Activated T-helper 17 cell treated with anti-CD3 and anti-CD28 coated beads, Interleukin-2, amount 50 U/mL, for 72 hours (primary cell): ENCODE measurements around the gene GPHA2. TPM values are rescaled to one million over a fixed set of nuclear protein-coding genes. Genes with fewer than 3 reads are reported as not detected.
A peak's percentile ranks its signal among the peaks of the same experiment; 100 is the strongest.

Experiments used
- ATAC-seq: fragments of 150-1000 bp; cut with Tn5 transposase; replicated peaks from 2 replicates; pipeline ENCODE4 v1.10.0; 2021; ENCODE audit warnings: mild to moderate bottlenecking, moderate library complexity
- H3K27ac Mint-ChIP-seq: one replicate; pipeline ENCODE4 v1.8.0; 2022; ENCODE audit warnings: mixed read lengths
- H3K27me3 Mint-ChIP-seq: one replicate; pipeline ENCODE4 v1.8.0; 2022; ENCODE audit warnings: mixed read lengths
- H3K36me3 Mint-ChIP-seq: one replicate; pipeline ENCODE4 v1.8.0; 2022; ENCODE audit warnings: low read depth, mild to moderate bottlenecking, mixed read lengths
- H3K4me1 Mint-ChIP-seq: one replicate; pipeline ENCODE4 v1.8.0; 2022; ENCODE audit warnings: mixed read lengths
- H3K4me3 Mint-ChIP-seq: one replicate; pipeline ENCODE4 v1.8.0; 2022; ENCODE audit warnings: mild to moderate bottlenecking, mixed read lengths
- H3K9me3 Mint-ChIP-seq: one replicate; pipeline ENCODE4 v1.8.0; 2022; ENCODE audit warnings: mixed read lengths
- total RNA-seq, 2 donors: library from RNA; stranded (reverse); gene quantifications; one replicate each; pipeline ENCODE4 v1.2.3, GENCODE V29; 2022

Gene GPHA2
- total RNA-seq, 2 donors from 2014 or later, result 0.43 TPM; not detected in 1

DNA sequence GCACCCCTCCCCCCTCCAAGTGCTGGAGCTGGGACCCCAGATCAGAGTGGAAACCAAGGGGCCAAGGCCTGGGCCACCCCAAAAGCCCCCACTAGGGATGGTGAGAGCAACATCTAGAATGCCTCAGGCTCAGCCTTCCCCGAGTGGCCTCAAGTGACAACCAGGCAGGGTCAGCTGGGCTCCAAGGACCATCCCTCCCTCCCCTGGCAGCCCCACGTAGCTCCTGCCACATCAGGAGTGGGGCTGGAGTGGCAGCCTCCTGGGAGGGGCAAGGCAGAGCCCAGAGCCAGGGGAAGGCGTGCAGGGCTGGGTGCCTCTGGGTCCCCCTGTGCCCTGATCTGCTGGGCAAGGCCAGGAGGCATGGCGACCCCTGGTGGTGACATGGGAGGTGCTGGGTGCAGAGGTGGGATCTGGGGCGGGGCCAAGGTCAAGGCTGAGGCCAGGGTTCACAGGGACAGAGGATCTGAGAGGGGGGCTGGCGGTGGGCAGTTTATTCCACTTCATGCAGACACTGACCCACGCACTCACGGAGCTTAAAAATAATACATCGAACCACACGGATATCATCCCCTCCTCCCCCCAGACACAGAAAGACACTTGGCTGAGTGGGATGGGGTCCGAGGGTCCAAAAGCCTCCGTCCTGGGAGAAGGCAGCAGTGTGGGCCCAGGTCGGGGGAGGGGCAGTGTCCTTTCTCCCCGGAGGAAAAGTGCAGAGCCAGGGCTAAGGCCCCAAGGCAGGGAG, 41.5 kb downstream of the GPHA2 start:
- no peaks in the 10 kb centered on the region for H3K9me3 Mint-ChIP-seq
- peaks cover 14% of the 10 kb centered on the region for H3K36me3 Mint-ChIP-seq
- H3K27ac Mint-ChIP-seq, result no peak overlapping the region
- H3K27me3 Mint-ChIP-seq, result no peaks in the 10 kb centered on the region
- H3K4me1 Mint-ChIP-seq, result no peaks in the 10 kb centered on the region
- H3K4me3 Mint-ChIP-seq, result no peak overlapping the region
- peak; percentile 98 for ATAC-seq

DNA sequence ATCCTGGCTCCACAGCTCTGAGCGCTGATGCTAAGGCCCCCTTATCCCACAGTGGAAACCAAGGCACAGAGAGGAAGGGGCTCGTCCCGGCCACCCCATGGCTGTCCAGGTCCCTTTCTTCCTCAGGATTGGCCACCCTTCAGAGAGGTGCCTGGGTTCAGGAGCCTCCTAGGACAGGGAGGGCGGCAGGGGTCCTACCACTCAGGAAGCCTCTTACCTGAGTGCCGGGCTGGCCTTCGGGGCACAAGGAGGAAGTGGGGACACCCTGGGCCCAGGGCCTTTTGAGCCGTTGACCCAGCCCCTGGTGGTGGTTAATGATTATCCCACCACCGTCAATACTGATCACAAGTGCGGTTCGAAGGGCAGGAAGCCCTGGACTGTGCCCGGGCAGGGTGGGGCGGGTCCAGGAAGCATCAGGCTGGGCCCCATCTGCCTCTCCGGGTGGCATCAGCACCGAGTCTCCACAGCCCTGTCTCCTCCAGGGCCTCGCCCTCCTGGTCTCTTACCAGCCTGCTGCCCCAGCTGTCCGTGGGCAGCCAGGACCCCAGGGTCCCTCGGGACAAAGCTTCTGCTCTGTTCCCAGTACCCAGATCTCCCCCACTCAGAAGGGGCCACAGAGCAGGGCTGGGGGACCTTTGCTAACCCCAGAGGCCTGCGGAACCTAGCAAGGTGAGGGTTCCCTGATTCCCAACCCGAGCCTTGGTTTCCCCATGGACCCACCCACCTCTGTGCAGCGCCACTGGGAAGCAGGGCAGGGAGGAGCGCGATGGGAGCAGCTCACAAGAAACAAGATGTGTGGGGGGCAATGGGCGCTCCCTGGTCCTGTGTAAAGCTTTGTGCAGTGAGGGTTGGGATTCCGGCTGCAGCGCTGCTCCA, 42.3 kb downstream of the GPHA2 start:
- H3K27me3 Mint-ChIP-seq, result no peaks in the 10 kb centered on the region
- H3K4me3 Mint-ChIP-seq, result no peak overlapping the region
- H3K9me3 Mint-ChIP-seq, result no peaks in the 10 kb centered on the region
- no peak for ATAC-seq
- H3K4me1 Mint-ChIP-seq, result no peaks in the 10 kb centered on the region
- H3K36me3 Mint-ChIP-seq, result peaks cover 11% of the 10 kb centered on the region
- no peak overlapping the region for H3K27ac Mint-ChIP-seq

DNA sequence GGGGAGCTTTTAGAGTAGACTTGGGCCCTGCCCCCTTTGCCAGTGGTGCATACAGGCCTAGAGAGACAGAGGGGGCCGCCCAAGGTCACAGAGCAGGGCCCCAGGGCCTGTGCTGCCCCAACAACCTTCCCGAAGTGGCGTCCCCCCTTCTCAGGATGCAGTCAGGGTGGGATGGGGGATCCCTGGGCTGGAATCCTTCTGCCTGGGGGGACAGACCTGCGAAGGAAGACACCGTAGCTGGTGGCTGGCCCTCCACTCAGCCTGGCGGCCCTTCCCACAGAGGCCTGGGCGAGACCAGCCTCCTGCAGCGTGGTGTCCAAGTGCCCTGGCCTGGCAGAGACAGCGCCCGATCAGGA, 42.9 kb downstream of the GPHA2 start:
- H3K36me3 Mint-ChIP-seq, result peaks cover 10% of the 10 kb centered on the region
- no peak for ATAC-seq
- H3K4me1 Mint-ChIP-seq, result no peaks in the 10 kb centered on the region
- no peaks in the 10 kb centered on the region for H3K9me3 Mint-ChIP-seq
- H3K27me3 Mint-ChIP-seq, result no peaks in the 10 kb centered on the region
- H3K27ac Mint-ChIP-seq, result no peak overlapping the region
- H3K4me3 Mint-ChIP-seq, result no peak overlapping the region

DNA sequence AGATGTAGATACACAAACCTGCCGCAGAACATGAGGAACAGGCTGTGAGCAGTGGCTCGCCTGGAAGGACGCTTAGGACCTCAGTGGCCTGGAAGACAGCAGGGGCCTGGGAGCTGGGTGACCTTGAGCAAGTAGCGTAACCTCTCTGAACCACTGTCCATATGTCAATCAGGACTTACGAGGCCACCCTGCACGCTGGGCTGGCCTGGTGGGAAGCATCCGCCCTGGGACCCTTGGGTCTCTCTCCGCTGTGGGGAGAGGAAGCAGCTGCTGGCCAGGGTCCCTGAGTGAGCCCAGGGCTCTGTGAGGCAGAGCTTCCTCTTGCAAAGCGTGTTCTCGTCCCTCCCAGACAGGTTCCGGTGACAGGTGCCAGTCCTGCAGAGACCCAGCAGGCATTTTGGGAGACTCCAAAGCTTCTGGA, 43.3 kb downstream of the GPHA2 start:
- peaks cover 6% of the 10 kb centered on the region for H3K36me3 Mint-ChIP-seq
- no peak overlapping the region for H3K4me3 Mint-ChIP-seq
- no peaks in the 10 kb centered on the region for H3K9me3 Mint-ChIP-seq
- H3K27me3 Mint-ChIP-seq, result no peaks in the 10 kb centered on the region
- no peak for ATAC-seq
- H3K4me1 Mint-ChIP-seq, result peaks cover 2% of the 10 kb centered on the region
- H3K27ac Mint-ChIP-seq, result no peak overlapping the region

DNA sequence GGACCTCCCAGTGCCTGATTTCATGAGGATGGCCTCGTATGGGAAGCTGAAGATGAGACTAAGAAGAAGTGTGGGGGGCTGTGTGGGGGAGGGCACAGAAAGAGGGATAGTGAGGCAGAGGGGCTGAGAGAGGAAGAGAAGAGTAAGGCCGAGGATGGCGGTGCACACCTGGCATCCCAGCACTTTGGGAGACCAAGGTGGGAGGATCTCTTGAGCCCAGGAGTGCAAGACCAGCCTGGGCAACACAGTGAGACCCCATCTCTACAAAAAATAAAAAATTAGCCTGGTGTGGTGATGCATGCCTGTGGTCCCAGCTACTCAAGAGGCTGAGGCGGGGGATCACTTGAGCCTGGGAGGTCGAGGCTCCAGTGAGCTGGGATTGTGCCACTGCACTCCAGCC, 43.8 kb downstream of the GPHA2 start:
- H3K9me3 Mint-ChIP-seq, result no peaks in the 10 kb centered on the region
- H3K36me3 Mint-ChIP-seq, result peaks cover under 1% of the 10 kb centered on the region
- peaks cover 5% of the 10 kb centered on the region for H3K4me1 Mint-ChIP-seq
- ATAC-seq, result no peak
- no peaks in the 10 kb centered on the region for H3K27me3 Mint-ChIP-seq
- H3K27ac Mint-ChIP-seq, result no peak overlapping the region
- no peak overlapping the region for H3K4me3 Mint-ChIP-seq

DNA sequence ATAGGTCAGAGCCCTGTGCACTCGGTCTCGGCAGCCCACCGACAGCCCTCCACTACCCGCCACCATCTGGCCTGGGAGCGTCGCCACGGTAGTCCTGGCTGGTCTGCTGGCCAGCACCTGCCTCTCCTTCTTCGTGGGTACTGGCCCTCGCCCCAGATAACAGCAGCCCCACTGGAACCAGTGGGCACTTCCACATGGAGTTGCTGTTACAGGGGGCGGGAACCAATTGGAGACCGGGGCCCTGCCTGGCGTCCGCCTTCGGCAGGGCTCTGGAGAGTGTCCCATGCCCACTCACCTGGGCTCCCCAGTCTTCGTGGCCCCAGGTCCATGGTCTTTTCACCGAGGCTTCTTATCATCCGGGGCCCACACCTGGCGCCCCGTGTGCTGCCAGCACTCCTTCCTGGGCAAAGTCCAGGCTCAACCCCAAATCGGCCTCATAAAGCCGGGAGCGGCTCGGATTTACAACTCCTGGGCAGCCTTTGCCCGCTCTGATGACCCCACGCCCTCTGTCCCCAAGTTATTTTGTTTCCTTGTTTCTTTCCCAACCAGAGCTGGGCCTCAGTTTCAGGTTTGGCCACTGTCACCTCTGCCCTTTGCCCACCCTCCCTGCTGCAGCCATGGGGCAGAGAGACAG, 44.4 kb downstream of the GPHA2 start:
- no peaks in the 10 kb centered on the region for H3K36me3 Mint-ChIP-seq
- H3K27ac Mint-ChIP-seq, result no peak overlapping the region
- peaks cover 5% of the 10 kb centered on the region for H3K4me1 Mint-ChIP-seq
- ATAC-seq, result no peak
- H3K27me3 Mint-ChIP-seq, result no peaks in the 10 kb centered on the region
- no peaks in the 10 kb centered on the region for H3K9me3 Mint-ChIP-seq
- H3K4me3 Mint-ChIP-seq, result no peak overlapping the region

DNA sequence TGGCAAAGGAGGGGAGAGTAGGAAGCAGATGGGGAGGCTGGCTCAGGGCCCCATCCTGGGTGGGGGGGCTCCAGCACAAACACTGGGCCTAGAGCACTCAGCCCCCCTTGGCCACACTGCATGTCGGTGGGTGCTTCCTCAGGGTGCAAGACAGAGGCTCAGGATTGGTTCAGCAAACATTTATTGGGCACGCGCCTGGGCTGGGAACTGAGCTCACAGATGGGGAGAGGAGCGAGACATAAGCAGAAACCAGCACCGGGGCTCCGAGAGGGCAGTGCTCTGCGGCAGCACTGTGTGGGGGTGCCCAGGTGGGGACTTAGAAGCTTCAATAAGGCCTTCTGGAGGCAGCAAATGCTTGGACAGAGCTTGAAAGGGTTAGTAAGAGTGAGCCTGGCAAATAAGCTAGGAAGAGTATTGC, 45.2 kb downstream of the GPHA2 start:
- H3K36me3 Mint-ChIP-seq, result no peaks in the 10 kb centered on the region
- H3K9me3 Mint-ChIP-seq, result no peaks in the 10 kb centered on the region
- H3K4me3 Mint-ChIP-seq, result no peak overlapping the region
- H3K27me3 Mint-ChIP-seq, result no peaks in the 10 kb centered on the region
- no peak overlapping the region for H3K27ac Mint-ChIP-seq
- no peak for ATAC-seq
- peaks cover 13% of the 10 kb centered on the region for H3K4me1 Mint-ChIP-seq

DNA sequence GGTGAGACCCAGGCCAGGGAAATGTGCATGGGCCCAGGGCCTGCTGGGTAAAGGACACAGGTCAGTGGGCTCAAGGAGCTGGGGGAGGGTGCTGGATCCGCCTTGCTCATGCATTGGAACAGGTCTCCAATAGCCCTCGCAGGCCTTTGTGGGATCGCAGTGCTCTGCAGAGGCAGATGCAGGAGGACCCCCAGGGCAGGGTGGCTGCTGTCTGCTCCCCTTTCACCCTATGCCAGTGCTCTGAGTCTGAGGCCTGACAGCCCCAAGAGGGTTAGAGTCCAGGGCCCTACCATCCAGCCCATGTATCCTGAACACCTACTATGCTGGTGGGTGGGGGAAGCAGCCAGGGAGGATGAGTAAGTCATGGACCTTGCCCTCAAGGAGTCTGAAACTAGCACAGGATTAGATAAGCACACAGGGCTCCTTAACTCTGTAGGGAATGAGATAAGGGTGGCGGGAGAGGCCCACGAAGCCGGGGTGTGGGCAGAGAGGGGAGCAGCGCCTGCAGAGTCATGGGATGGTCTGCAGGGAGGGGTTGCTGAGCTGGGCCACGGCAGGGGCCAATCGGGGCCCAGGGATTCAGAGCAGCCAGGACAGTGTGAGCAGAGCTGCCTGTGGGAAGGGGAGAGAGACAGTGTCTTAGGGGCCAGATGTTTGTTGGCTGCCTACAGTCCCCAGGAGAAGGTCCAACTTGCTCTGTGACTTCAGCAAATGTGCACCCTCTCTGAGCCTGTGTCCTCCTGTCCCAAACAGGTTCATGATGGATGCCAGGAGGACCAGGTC, 46.8 kb downstream of the GPHA2 start:
- H3K4me1 Mint-ChIP-seq, result peaks cover 18% of the 10 kb centered on the region
- no peaks in the 10 kb centered on the region for H3K27me3 Mint-ChIP-seq
- ATAC-seq, result peak; percentile 12
- H3K4me3 Mint-ChIP-seq, result no peak overlapping the region
- H3K36me3 Mint-ChIP-seq, result no peaks in the 10 kb centered on the region
- H3K9me3 Mint-ChIP-seq, result no peaks in the 10 kb centered on the region
- H3K27ac Mint-ChIP-seq, result no peak overlapping the region

DNA sequence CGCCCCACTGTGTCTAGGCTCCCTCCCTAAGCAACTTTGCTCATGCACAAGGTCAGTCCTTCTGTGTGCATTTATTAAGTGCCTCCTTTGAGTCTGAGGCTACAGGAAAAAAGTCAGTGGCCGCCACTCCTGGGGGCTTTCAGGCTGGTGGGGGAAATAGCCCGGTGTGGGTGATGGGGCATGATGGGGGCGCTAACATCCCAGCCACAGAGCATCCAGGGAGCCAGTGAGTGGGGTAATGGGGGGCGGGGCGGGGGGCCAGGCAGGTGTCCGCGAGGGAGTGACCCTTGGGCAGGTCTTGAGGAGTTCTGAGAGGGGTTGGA, 47.3 kb downstream of the GPHA2 start:
- no peaks in the 10 kb centered on the region for H3K36me3 Mint-ChIP-seq
- peak overlapping the region; percentile 71 for H3K27ac Mint-ChIP-seq
- ATAC-seq, result no peak
- H3K9me3 Mint-ChIP-seq, result no peaks in the 10 kb centered on the region
- H3K4me1 Mint-ChIP-seq, result peaks cover 18% of the 10 kb centered on the region
- peak overlapping the region; percentile 74 for H3K4me3 Mint-ChIP-seq
- no peaks in the 10 kb centered on the region for H3K27me3 Mint-ChIP-seq

DNA sequence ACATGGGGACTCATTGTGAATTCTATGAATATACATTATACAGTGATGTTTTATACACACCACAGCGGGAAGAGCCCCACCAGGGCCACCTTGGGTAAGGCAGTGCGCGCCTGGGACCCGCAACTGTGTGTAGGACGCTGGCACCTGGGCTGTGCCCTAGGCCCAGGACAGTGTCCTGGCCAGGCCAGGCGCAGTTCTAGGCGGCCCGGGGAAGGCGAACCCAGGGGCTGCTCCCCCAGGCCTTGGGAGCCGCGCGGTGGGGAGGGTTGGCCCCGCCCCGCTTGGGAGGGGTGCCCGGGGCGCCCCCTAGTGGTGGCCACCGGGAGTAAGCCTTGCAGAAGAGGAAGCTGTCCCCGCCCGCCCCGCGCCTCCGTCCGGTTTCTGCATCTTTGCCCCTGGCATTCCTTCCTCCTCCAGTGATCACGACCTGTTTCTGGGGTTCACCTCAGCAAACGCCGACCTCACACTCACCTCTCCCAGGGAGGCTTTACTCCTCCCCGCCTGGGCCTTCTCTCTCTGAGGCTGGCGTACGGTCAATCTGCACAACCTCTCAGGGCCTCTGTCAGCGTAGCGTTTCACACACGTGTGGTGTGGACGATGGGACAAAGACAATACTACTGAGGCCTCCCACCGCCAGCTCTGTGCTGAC, 47.8 kb downstream of the GPHA2 start:
- peak; percentile 85 for ATAC-seq
- H3K36me3 Mint-ChIP-seq, result no peaks in the 10 kb centered on the region
- H3K27me3 Mint-ChIP-seq, result no peaks in the 10 kb centered on the region
- peak overlapping the region; percentile 74 for H3K4me3 Mint-ChIP-seq
- peaks cover 18% of the 10 kb centered on the region for H3K4me1 Mint-ChIP-seq
- H3K9me3 Mint-ChIP-seq, result no peaks in the 10 kb centered on the region
- H3K27ac Mint-ChIP-seq, result peak overlapping the region; percentile 71

DNA sequence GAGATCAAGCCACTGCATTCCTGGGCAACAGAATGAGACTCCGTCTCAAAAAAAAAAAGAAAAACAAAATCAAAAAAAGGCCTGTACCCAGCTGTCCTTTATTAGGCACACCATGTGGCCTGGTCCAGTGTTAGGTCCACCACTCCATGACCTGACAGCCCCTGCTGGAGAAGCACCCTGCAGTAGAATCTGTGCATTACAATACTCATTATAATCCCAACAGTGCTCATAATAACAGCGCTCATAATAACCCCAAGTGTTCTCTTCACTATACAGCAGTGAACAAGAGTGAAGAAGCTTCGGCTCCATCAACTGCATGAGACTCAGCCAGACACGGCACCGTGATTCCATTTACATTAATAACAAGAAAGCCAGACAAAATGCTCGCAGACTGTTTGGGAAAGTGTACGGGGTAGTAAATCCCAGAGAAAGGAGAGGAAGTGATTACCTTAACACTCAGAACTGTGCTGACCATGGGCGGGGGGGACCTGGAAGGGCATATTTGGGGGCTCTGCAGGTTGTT, 48.4 kb downstream of the GPHA2 start:
- H3K27me3 Mint-ChIP-seq, result no peaks in the 10 kb centered on the region
- H3K4me1 Mint-ChIP-seq, result peaks cover 18% of the 10 kb centered on the region
- no peaks in the 10 kb centered on the region for H3K36me3 Mint-ChIP-seq
- H3K4me3 Mint-ChIP-seq, result peak overlapping the region; percentile 74
- H3K27ac Mint-ChIP-seq, result peak overlapping the region; percentile 71
- no peaks in the 10 kb centered on the region for H3K9me3 Mint-ChIP-seq
- no peak for ATAC-seq

DNA sequence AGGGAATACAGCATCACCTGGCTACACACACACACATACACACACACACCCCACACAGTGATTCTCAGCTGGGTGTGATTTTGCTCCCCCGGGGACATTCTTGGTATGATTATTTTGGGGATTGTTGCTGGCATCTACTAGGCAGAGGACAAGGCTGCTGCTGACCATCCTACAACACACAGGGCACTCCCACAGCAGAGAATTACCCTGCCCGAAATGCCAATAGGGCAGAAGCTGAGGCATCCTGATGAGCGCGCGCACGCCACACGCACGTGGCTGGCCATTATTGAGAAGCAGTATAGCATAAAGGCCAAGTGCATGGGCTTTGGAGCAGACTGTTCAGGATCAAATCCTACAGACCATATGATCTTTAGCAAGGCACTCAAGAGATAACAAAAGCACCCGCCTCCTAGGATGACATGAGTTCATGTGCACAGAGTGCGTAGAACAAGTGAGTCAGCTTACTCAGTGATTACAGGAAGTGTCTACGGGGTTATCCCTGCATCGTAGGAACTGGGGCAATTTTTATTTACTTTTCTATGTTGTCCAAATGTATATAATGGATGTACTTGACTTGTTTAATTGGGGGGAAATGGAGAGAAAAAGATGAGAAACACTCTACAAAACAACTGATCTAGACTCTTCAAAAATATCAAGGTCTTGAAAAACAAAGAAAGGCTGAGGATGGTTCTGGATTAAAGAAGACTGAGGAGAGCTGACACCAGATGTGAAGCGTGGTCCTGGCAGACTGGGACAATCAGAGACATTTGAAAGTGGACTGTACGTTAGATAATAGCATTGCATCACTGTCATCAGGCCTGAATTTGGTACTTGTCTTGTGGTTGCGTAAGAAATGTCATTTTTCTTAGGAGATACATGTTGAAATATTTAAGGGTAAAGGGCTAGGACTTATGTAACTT, 50.1 kb downstream of the GPHA2 start:
- H3K36me3 Mint-ChIP-seq, result no peaks in the 10 kb centered on the region
- ATAC-seq, result peak; percentile 90
- peaks cover 22% of the 10 kb centered on the region for H3K4me1 Mint-ChIP-seq
- no peaks in the 10 kb centered on the region for H3K27me3 Mint-ChIP-seq
- no peaks in the 10 kb centered on the region for H3K9me3 Mint-ChIP-seq
- H3K4me3 Mint-ChIP-seq, result peak overlapping the region; percentile 65
- peak overlapping the region; percentile 76 for H3K27ac Mint-ChIP-seq
